Endometrium (tissue), 2 donors: Measurements from ENCODE around the gene MAPK1.
"Not testable (repeated sequence)": the region's sequence is repeated elsewhere in the genome, so short reads cannot be mapped to it uniquely, and the experiment has no call there.

Experiments
- FAIRE-seq: peaks from 2 replicates; lab custom pipeline; 2012; peaks lifted over from hg19 to GRCh38; lab: Jason Lieb, UNC
- donor health status: control.
- donor health status: control.

MAPK1 gene

DNA sequence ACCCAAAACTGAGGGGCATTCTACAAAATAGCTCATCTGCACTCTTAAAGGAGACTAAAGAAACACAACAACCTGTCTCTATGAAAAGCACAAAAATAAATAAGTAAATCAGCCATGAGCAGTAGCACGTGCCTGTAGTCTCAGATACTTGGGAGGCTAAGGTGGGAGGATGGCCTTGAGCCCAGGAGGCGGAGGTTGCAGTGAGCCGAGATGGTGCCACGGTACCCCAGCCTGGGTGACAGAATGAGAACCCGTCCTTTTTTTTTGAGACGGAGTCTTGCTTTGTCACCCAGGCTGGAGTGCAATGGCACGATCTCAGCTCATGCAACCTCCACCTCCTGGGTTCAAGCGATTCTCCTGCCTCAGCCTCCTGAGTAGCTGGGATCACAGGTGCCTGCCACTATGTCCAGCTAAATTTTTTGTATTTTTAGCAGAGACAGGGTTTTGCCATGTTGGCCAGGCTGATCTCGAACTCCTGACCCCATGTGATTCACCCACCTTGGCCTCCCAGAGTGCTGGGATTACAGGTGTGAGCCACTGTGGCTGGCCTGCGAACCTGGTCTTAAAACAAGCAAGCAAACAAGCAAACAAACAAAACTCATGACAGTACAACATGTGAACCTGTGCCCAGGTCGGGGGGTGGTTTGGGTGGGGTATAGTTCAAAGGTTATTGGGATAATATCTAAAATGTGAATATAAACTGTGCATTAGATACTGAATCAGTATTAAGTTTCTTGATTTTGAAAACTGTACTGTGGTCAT, 76.4 kb downstream of the MAPK1 start:
- not testable (repeated sequence) for FAIRE-seq

DNA sequence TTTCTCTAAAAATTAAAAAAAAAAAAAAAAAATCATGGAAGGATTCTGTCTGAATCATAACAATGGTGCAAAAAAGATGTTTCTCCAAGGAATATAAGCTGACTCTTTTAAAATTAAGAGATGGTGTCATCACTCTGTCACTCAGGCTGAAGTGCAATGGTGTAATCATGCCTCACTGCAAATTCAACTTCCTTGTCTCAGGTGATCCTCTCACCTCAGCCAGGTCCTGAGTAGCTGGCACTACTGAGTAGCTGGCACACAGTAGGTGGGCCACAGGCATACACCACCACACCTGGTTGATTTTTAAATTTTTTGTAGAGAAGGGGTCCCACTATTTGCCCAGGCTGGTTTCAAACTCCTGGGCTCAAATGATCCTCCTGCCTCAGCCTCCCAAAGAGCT, 77.1 kb downstream of the MAPK1 start:
- no peak for FAIRE-seq

DNA sequence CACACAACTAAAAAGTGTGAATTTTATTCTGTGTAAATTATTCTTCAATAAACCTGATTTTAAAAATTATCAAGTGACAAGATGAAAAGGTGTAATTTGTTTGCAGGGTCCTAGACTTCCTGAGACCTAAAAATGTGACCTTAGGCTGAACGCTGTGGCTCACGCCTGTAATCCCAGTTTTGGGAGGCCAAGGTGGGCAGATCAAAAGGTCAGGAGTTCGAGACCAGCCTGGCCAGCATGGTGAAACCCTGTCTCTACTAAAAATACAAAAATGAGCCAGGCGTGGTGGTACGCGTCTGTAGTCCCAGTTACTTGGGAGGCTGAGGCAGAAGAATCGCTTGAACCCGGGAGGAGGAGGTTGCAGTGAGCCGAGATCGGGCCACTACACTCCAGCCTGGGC, 79.9 kb downstream of the MAPK1 start:
- FAIRE-seq: not testable (repeated sequence)

DNA sequence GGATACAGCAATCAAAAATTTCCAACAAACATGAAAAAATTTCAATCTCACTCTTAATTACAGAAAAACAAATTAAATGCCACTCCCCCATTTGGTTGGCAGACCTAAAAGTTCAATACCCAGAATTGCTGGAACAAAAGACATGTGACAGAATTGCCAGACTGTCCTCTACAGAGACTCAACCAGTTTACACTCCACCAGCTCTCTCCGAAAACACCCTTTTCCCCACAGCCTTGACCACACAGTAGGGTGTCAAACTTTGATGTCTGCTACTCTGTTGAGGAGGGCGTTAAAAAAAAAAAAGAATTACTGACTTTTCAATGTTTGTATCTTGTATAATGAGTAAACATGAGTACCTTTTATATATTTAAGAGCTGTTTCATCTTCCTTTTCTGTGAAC, 87.2 kb downstream of the MAPK1 start:
- FAIRE-seq: no peak

DNA sequence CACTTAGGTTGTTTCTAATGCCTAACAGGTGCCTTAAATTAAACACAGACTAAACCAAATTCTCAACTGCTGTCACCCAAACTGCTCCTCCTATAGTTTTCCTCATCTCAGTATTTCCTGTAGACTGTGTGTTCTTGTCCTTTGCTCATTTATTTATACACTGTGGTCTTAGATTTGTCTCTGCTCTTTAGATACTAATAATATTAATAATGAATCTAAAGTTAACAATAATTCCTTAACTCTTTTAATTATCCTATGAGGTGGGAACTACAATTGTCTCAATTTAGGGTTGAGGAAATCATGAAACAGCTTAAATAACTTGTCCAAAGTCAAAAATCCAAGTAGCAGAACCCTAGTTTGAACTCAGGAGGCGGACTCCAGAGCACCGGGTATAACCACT, 88.0 kb downstream of the MAPK1 start:
- no peak for FAIRE-seq

DNA sequence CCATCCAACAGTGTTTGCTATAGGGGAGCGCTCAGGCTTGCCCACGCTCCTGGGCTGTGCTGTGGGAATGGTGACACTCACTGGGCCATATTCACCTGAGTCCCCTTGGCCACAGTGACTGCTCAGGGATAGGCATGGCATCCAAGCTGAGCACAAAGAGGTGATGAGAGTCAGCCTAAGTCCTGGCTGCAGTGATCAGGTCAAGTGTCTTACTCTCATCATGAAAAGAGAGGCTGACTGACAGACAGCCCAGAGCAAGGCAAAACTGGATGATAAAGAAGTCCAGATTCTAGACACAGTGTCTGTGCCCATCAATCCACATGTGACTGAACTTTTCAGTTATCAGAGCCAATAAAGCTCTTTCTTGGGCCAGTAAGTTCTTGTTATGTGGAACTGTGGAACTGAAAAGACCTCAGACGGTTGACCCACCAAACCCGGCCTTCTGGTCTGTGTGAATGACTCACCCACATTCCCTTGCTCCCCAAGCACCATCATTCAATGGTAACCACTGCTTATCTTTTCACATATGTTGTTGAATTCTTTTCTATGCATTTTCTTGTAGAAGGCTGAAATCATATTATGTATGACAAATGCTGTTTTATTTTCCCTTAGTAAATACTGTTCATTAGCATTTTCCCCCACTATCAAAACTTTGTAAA, 88.6 kb downstream of the MAPK1 start:
- no peak for FAIRE-seq

DNA sequence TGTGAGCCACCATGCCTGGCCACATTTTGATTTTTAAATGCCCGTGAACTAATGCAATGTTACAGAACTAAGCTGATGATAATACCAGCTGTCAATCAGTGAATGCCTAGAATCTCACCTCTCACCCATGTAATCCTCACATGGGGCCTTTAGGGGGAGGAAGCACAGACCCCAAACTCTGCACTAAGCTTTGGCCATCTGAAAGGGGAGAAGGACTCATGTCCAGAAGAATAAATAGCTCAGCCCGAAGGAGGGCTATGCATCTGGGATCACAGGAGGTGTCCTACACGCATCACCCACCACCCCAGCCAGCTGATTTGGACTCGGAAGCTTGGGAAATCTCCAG, 95.8 kb downstream of the MAPK1 start:
- FAIRE-seq: no peak

DNA sequence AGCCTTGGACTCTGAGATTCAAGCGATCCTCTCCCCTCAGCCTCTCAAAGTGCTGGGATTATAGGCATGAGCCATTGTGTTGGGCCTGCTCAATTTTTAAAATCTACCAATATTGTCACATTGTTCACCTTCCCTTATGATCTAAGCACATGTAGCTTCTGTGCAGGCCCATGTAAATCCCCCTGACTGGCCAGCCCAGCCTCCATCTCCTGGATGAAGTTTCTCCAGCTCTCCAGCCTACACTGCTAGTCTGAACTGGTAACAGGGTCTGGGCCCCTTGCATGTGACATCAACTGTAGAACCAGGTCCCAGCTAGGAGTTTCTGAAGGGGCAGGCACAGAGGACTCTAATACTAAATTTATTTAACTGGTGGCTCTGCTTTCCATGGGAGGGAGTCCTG, 99.0 kb downstream of the MAPK1 start:
- FAIRE-seq: no peak

DNA sequence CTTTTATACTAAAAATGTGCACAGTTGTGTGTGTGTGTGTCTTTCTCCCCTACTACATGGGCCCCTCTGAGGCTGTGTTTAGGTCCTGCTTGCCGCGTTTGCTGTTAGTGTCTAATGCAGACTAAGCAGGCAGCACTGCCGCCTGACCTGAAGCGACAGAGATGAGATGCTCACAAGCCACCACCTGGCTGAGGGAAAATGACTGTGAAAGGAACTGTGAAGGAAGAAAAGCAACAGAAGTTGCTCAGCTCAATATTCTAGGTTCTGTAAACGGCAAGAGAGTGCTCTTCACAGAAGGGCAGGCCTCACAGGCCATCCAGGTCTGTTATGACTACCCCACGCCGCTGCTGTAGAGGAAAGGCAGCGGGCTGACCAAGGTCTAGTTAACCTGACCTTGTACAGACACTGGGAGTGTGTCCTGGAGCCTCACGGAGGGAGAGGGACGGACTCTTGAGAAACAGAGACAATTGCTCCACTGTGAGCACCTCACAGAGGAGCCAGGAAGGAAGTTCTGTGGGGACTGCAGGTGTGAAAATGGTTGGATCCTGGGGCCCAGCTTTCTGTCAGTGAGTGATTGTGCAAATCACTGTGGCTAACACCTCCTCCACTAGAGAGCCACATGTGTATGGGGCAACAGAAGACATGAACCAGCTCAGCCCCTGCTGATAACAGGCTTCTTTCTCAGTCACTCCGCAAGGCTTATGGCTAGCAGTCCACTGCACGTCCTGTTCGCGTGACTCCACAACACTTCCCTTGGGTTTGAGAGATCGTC, 100.6 kb downstream of the MAPK1 start:
- FAIRE-seq: no peak

DNA sequence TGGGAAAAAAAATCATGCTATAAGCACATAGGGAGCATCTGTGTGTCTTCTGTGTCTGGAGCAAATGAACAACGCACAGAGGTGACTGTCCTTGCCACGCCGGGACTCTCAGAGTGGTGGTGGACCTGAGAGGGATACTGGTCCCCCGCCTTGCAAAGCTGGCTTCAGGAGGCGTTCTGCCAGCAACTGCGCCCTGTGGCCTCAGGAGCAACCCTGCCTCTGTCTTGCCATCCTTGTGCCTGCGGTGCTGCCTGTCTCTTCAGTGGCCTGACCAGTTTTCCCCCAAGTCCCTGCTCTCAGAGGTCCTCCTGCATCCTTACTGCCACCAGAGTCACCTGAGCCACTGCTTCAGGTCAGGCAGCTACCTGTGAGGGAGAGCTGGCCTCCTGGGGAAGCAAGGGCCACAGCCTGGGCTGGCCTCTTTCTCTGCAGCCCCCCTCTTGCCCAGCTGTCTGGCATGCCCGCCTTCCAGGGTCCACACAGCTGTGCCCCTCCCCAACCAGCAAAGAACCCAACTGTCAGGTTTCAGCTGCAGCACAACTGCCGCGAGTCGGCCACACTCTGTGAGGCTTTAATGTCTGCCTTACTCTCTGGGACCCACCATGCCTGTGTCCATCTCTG, 101.4 kb downstream of the MAPK1 start:
- no peak for FAIRE-seq

DNA sequence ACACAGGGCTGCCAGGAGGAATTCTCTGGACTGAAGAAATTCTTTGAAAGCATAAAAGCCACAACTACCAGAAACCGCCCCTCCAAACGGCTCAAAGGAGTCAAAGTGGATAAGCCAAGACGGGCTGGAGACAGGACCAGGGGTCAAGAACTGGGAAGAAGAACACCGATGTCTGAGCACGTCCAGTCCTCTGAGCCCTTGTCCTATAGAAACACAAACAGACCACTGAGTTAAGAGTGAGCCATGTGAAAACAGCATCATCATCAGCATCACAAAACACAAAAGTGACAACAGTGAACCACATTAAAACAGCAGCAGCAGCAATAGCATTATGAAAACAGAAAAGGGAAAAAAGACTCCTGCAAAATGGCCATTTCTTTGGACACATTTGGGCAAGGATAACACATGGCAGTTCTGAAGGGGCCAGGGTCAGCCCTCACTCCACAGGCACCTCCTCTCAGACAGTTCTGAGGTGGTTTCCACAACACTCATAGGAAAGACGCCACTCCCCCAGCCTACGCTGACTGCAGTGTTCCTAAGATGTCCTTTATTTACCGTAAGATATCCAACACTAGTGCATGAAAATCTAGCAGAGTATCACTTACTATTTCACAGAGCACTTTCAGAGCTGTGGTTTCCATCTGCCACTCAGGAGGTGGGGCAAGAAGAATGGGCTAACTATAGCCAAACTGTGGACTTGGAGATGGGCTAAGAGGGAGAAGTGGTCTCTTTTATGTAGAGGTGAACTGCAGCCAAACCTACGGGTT, 103.2 kb downstream of the MAPK1 start:
- FAIRE-seq: no peak

DNA sequence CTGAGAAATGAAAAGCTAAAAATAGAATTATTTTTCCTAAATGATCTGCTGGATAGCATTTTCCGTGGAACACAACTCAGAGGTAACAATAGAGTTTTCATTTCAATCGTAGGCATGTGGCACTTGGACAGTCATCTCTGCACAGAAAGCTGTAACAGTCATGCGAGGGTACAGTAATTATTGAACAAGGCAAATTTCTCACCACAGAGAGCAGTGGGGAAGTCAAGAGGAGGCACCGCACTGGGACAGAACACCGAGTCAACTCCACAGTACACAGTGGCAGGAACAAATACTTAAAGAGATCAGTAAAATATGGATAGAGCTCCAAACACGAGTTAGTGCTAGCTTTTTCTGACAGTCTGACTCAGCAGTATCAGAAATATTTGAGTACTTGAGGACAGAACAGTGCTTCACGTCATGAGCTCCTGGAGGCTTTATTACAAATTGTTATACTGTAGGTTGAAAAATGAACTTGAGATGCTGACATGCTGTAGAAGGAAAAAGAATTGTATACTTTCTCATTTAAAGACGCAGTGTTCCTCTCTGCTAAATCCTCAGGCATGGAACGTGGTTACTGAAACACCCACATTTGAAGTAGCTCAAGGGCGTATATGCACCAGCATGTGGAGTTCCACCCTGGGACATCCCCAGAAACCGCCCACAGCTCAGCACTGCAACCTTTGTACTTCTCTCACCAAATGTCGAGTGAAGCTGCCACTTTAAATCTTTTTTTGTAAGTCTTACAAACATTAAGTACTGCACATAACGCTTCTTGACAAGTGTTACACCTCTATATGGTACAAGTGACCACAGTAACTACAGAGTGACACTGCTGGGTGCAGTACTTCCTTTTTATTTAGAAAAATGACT, 104.5 kb downstream of the MAPK1 start:
- FAIRE-seq: no peak

DNA sequence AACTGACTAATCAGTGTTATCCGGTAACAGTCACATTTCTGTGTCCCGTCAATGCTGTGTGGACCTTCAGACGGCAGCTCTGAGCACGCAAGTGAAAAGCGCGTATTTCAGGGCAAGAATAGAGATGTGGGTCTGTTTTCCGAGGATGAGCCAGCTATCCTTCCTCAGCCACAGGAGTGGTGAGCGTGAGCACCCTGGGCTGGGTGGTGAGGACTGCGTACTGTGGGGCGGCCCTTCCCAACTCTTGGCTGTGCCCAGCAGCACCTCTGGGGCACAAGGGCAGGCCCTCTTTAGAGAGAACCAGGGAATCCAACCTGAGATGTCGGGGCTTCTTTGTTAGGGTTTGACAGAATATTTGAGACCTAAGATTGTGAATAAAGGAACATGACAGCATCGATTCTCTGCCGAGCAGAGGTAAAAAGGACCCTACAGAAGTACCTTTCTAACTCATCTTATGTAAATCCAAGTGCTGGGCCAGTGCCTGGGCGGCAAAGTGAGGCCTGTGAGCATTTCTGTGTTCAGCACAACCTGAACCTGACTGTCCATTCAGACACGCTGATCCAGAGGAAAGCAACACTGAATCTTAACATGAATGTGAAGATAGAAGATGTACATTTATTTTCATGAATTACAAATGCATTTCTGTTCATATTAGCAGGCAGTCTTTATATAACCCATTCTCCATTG, 105.3 kb downstream of the MAPK1 start:
- no peak for FAIRE-seq

DNA sequence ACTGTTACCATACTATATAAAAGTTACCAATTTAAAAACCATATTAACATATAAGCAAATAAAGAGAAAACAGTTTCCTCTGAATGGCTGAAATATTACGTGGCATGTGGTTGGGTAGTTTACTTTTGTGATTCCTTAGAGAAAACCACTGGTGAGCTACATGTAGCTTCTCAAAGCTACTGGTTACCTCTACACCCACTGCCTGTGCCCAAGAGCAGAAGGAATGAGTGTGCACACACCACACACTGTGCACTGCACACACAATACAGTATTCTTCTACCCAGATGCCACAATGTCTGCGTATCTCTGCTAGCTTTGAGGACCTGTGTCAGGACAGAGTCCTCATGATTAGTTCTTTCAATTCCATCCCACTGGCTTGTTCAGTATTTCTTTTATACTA, 106.4 kb downstream of the MAPK1 start:
- FAIRE-seq: no peak

DNA sequence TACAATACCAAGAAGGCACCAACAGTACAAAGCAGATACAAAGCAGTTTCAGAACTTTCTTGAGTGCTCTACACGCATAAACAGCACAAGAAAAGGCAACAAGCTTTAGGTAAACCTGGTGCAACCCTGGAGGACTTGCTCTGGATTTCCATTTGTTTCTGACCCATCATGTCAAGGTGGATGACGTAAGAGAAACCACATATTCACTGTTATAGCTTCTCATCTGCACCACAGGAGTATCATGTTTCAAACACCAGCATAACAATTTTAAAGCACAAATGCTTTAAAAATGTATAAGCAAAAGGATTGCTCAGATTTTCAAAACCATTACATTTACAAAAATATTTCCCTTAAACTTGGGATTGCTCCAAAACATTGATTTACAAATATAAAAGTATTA, 106.8 kb downstream of the MAPK1 start:
- FAIRE-seq: no peak

DNA sequence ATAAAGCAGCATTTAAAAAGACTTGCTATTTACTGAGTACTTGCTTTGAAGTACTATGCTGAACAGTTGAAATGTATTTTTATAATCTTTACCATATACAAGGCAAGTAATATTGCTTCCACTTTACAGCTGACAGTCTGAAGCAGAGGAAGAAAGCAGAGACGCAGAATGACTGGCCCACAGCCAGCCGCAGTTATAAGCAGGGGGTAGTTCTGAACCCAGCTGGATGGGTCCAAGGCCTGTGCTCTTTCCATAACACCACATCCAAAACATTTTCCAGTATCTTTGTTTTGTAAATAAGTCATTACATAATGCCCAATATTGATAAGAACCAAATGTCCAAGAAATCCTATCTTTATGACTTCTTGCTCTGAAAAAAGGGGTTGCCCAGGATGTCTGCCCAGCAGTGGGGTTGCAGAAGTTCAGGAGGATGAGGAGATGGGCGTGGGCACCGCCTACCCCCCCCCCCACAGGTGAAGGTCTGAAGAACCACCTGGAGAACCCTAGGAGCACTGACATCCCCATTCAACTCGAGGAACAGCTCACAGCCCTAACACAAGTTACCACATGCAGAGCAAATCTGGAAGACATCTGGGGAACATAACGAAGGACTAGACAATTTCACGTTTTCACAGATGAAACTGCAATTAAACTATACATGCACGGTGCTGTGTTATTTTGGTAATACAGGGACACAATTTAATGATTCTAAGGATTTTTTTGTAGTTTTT, 107.6 kb downstream of the MAPK1 start:
- no peak for FAIRE-seq

DNA sequence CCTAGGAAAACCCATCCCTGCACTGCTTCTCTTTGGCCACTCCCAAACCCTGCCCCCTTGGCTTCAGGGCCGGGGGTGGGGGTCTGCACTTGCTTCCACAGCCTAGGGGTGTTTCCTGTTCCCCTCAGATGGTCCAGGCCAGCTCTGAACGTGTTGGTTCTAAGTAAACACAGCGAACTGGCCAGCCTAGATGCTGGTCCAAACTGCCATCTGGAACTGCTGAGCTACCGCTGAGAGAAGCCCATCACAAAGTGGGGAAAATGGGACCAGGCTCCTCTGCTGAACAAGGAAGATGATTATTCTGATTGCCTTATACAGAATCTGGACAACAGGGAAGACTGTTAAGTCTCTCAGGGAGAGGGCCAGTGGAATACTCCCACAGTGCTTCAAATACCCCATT, 108.4 kb downstream of the MAPK1 start:
- no peak for FAIRE-seq

DNA sequence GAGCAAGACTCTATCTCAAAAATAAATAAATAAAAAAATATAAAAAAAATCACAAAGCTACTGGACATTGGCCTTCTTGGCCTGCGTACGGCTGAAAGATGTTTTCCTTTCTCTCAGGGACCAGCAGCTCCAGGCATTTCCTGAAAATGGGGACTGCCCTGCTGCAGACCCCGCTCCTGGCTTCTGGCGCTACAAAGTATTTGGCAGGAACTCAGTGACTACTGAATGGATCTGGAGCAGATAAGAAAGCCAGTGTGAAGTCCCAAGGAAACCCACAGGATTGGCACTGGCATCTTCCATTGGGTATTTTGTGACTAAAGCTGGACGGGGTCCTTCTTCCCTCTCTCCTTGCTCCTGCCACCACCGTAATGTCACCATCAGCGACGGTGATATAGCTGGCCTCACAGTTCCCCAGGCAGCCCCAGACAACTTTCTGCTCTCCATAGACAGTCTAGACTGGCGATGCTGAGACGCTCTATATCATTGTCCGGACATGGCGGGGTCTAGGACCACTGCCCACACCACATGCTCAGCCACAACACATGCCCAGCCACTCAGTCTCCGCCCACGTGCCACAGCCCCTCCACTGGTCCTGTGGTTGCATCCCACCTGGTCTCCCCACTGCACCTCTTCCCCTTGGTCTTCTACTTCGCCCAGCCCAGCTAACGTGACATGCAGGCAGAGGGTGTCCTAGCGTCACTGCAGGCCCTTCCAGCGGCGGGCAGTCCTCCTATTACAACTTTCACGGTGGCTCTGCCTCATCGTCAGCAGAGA, 109.2 kb downstream of the MAPK1 start:
- no peak for FAIRE-seq

DNA sequence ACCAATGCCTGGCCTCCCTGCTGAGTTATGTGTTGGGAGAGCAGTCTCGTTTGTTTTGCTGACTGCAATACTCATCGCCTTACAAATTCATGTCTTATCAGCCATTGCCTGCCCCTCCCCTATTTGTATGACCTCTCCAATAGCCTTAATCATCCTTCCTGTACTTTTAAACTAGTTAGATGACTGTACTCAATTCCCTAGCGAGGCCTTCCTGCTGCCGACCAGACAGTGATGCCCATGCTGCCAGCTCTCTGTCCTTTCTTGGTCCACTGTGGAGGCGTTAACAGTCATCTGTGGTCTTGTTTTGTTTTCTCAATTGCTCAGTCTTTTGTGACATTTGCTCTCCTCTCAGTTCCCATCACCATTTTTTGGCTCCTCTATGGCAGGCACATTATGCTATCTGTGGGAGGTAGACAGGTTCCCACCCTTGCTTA, 111.6 kb downstream of the MAPK1 start:
- FAIRE-seq: no peak
